Motor neuron (in vitro differentiated cells): ENCODE measurements around the gene RASSF8. TPM values are rescaled to one million over a fixed set of nuclear protein-coding genes. Genes with fewer than 3 reads are reported as not detected.

Experiments
- ATAC-seq, 8 experiments: fragments of 200-7000 bp; cut with Tn5 transposase; replicated peaks in 6 of 8; 2 replicates each; pipeline ENCODE4 v1.8.0; 2021; ENCODE audit warnings: mild to moderate bottlenecking in 8 of 8, moderate library complexity in 8 of 8
- H3K27ac ChIP-seq, 2 donors: fragments of 250-450 bp; sonication (Bioruptor Pico); 2 replicates each; pipeline ENCODE4 v1.9.0; 2021; ENCODE audit warnings: antibody characterized with exemption in 2 of 2, mild to moderate bottlenecking in 2 of 2, moderate library complexity in 1 of 2
- H3K4me1 ChIP-seq, 2 donors: fragments of 250-450 bp; sonication (Bioruptor Pico); replicated peaks in 1 of 2; 2 replicates each; pipeline ENCODE4 v1.6.1; 2021; ENCODE audit warnings: antibody characterized with exemption in 2 of 2, mild to moderate bottlenecking in 2 of 2, moderate library complexity in 1 of 2
- H3K4me3 ChIP-seq, 5 donors: fragments of 250-450 bp; sonication (Bioruptor Pico); 2 replicates each; pipeline ENCODE4 v1.9.0; 2021; ENCODE audit warnings: antibody characterized with exemption in 5 of 5, mild to moderate bottlenecking in 5 of 5, moderate library complexity in 4 of 5
- WGBS, 10 experiments: fragments of 450-650 bp; shearing (Covaris generic); methylation state at CpG; one replicate each; pipeline ENCODE4 v1.0.0; 2022; 5-methylcytosine and 5-hydroxymethylcytosine counted together
- in situ Hi-C, 9 experiments: fragments of 400-800 bp; cut with MboI; loops; one replicate each; pipeline ENCODE4 v1.15.0; 2021; ENCODE audit warnings: low sequenced_read_pairs in 9 of 9, low pct_unique_long_range_greater_than_20kb in 2 of 9; ENCODE audit not compliant: unreplicated experiment in 9 of 9
- total RNA-seq, 8 experiments: library from RNA; unstranded; fragments of 300-600 nt; gene quantifications; 2 replicates each; pipeline versions ENCODE4 v1.2.3 to v1.2.4, GENCODE V29; 2022

The RASSF8 gene, protein sequence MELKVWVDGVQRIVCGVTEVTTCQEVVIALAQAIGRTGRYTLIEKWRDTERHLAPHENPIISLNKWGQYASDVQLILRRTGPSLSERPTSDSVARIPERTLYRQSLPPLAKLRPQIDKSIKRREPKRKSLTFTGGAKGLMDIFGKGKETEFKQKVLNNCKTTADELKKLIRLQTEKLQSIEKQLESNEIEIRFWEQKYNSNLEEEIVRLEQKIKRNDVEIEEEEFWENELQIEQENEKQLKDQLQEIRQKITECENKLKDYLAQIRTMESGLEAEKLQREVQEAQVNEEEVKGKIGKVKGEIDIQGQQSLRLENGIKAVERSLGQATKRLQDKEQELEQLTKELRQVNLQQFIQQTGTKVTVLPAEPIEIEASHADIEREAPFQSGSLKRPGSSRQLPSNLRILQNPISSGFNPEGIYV
- 10 to 100 TPM; 17.3 to 91.7 (median 37.2) TPM for total RNA-seq

DNA sequence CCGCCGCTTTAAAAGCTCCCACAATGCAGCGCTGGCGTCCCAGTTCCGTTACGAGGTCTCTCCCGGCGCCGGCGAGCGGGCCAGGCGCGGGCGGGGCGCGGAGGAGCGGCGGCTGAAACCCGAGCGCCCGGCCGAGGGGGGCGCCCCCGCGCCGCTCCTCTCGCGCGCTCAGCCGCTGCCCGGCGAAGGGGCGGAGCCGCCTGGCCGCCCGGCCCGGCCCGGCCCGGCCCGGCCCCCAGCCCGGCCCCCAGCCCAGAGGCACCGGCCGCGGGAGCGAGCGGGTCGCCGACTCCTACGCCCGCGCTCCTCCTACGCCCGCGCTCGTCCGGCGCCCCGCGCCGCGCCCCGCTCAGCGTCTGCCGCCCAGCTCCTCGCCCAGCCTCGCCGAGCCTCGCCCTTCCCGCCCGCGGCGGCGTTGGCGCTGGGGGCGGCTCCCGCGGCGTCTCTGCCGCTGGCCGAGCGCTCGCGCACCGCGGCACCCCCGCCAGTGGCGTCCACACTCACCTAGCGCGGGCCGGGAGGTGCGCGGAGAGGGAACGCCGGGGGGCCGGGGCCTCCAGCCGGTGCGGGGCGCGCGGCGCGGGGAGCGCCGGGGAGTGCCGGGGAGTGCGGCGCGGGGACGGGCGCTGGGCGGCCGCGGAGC lies at the start of gene RASSF8:
Gene RASSF8 (plus strand): TSS at position 255 of the 643 bp plus-strand sequence. CDS start 96,662 bp downstream, outside the sequence.
- Histone ChIP-seq H3K4me3 (peak within 1 kb of the TSS; percentile 65 to 90 (median 70)), H3K4me1 (peaks cover 10 to 13% of the 10 kb centered on the region in 2 donors), H3K27ac (peak within 1 kb of the TSS; percentile 76 to 93)
- no CpG with 5 or more reads among the region's 113 CpGs for WGBS, 10 experiments
- ATAC-seq: peak; percentile 74 to 91 (median 87)
- in situ Hi-C loops: no loop called here

DNA sequence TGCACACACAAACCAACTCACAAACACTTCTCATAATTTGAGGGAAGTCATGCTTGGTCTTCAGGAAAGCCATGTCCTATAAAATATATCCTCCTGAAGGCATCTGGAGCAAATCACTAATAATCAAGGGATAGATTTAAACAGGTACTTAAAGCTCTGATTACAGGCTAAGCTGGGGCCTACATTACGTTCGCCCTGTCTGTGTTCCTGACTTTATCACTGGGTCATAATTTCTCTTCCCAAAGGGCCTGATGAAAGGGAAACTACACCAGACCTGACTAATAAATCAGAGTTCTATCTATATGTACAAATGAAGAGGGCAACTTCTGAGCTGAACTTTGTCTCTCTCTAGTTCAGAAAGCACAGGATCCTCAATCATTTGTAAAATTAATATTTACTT lies 43.9 kb upstream of the RASSF8 start:
- Histone ChIP-seq H3K27ac (no peak overlapping the region), H3K4me1 (peaks cover 0 to 7% of the 10 kb centered on the region in 2 donors), H3K4me3 (no peak overlapping the region)
- peak in 1 of 8 experiments; percentile 61 for ATAC-seq
- in situ Hi-C loops: no loop called here
- WGBS, 10 experiments: 36 to 94% (median 60%) methylated on average over 1 to 2 of the region's 2 CpGs; no CpG with 5 or more reads in 4 of the 10 experiments

DNA sequence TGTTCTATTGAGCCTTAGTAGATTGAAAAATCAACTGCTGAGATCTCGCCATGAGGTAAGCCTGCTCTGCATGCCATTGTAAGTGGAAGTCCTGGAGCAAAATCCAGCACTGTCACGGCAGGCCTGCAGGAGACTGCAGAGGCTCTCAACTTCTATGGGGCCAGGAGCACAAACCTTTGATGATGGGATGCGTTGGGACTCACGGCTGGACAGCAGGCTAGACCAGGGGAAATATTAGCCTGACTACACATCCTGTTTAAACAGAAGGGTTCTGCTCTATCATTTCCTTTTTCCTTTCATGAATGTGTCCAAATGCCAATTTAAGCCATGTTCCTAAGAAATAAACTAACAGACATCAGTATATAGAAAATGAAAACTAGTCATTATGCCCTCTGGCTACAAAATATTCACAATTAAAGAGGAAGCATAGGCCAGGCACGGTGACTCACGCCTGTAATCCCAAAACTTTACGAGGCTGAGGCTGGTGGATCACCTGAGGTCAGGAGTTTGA lies 33.9 kb upstream of the RASSF8 start:
- WGBS, 10 experiments: 53 to 95% (median 83%) methylated on average over 2 to 4 of the region's 7 CpGs; no CpG with 5 or more reads in 2 of the 10 experiments
- Histone ChIP-seq H3K4me1 (no peaks in the 10 kb centered on the region), H3K27ac (no peak overlapping the region), H3K4me3 (no peak overlapping the region)
- in situ Hi-C loops: no loop called here
- no peak for ATAC-seq

DNA sequence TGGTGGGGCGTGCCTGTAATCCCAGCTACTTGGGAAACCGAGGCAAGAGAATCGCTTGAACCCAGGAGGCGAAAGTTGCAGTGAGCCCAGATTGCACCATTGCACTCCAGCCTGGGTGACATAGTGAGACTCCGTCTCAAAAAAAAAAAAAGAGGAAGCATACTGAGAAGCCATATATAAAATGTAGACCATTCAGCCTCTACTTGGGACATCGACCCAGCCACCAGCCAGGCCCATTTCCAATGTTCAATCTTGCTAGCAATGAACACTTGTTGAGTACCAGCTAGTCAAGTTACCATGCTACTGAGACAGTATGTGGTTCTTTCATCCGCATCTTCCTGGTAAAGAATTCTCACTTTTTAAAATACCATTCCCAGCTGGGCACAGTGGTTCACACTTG lies 33.4 kb upstream of the RASSF8 start:
- no peak overlapping the region for H3K27ac ChIP-seq
- H3K4me3 ChIP-seq: no peak overlapping the region
- no peaks in the 10 kb centered on the region for H3K4me1 ChIP-seq
- in situ Hi-C loops: no loop called here
- ATAC-seq: no peak
- WGBS, 10 experiments: 66 to 100% (median 93%) methylated on average over 1 to 5 of the region's 7 CpGs; no CpG with 5 or more reads in 3 of the 10 experiments

DNA sequence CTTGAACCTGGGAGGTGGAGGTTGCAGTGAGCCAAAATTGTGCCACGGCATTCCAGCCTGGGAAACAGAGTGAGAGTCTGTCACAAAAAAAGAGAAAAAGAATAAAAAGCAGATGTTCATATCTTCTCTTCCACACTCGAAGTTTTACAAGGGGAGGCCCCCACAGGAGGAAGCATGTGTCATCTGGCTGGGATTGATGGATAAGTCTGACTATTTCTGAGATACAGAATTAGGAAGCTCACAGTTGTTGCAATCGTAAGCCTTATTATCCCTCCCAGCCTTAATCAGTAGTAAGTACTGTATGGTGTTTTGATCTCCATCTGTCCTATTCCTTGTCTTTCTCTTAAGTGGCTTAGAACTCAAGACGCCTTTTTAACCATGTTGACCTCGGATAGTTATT lies 31.9 kb upstream of the RASSF8 start:
- Histone ChIP-seq H3K4me1 (no peaks in the 10 kb centered on the region), H3K4me3 (no peak overlapping the region), H3K27ac (no peak overlapping the region)
- in situ Hi-C loops: no loop called here
- WGBS, 10 experiments: 8 to 100% (median 77%) methylated on average over 1 to 5 of the region's 5 CpGs
- no peak for ATAC-seq

DNA sequence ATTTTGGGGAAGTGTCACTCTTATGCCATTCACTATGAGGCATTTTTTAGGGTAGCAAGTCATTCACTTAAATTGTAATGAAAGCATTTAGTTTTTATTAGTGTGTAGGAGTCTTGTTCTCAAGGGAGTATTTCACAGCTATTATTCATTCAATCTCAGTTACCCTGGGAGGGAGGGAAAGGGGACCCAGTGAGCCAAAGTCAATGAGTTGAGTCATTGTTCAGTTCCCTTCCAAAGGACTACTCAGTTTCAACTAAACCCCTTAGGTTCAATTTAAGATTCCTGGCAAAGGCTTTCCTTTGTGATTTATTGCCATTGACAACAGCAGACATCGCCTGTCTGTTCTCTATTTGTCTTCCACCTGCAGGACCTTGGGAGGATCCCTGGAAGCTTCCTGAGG lies 29.3 kb upstream of the RASSF8 start:
- Histone ChIP-seq H3K4me1 (no peaks in the 10 kb centered on the region), H3K27ac (no peak overlapping the region), H3K4me3 (no peak overlapping the region)
- in situ Hi-C loops: no loop called here
- peak in 1 of 8 experiments; percentile 27 for ATAC-seq
- 38 to 100% (median 75%) methylated on average over 1 of the region's 1 CpG; no CpG with 5 or more reads in 3 of the 10 experiments for WGBS, 10 experiments

DNA sequence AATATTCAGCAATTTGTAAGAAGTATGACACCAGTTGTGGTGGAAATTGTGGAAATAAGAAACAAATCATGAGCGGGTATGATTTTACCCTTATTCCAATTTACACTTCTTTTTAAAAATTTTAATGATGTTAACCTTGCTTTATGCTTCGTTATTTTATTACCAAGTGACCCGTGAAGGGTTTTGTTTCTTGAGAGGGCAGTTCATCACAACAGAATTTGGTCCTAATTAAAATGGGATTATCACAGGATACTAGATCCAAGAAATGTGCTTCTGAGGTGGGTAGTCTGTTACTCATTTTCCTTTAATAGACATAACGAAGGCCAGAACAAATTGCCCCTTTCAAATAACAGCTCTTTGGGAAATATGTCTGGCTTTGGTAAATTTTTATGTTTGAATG lies 25.5 kb upstream of the RASSF8 start:
- ATAC-seq: no peak
- Histone ChIP-seq H3K4me1 (peaks cover 0 to 4% of the 10 kb centered on the region in 2 donors), H3K27ac (no peak overlapping the region), H3K4me3 (no peak overlapping the region)
- in situ Hi-C loops: no loop called here
- 41 to 100% (median 79%) methylated on average over 2 to 4 of the region's 4 CpGs; no CpG with 5 or more reads in 1 of the 10 experiments for WGBS, 10 experiments

DNA sequence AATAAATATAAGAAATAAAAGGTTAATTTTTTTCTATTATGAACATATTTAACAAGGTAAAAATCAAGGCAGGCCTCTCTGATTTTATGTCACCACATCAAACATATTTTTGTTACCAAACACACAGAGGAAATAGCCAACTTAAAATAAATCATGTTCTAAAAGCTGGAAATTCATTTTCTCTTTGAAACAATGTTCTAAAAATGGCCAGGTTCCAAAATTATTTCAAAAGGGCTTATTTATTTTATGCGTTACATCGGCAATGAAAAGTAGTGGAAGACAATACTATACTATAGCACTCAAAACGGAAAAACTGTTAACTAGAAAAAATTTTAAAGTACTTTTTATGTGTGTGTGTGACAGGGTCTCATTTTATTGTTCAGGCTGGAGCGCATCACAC lies 24.0 kb upstream of the RASSF8 start:
- H3K4me3 ChIP-seq: no peak overlapping the region
- WGBS, 10 experiments: 55 to 100% (median 95%) methylated on average over 2 to 4 of the region's 4 CpGs
- no peak for ATAC-seq

DNA sequence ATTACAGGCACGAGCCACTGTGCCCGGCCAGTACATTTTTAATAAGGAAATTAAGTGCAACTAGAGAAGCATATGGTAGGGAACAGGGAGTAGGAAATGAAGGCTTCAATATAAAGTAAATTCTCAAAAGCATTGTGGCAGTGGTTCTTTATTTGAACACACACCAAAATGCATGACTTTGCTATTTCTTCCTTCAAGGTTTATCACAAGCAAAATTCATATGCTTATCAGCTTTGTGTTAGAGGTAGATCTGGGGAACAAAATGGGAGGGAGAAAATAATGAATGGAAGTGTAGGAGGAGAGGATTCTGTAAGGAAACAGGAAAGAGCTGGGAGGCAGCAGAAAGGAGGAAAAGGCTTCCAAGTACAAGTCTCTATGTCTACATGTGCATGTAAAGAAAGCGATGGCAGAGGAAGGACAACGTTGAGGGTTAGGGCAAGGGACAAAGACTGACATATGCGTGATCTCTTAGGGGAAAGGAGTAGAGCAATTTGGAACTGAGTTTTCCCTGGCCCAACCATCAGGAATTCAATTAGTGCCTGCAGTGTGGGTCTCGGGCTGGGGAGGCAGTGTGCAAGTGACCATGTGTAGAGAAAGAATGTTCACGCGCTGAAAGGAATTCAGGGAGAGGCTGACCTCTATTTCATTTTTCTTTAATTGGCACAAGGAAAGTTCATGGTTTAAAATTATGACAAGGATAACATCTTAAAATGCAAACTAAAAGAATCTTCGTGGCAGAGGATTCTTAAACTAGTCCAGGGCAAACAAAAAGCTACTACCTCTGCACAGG lies 22.9 kb upstream of the RASSF8 start:
- H3K27ac ChIP-seq: no peak overlapping the region
- WGBS, 10 experiments: 73 to 92% (median 88%) methylated on average over 5 to 9 of the region's 9 CpGs; no CpG with 5 or more reads in 2 of the 10 experiments
- no peak for ATAC-seq
- peaks cover 0 to 4% of the 10 kb centered on the region in 2 donors for H3K4me1 ChIP-seq
- H3K4me3 ChIP-seq: no peak overlapping the region
- in situ Hi-C loops: no loop called here

More for the DNA sequence above, 24.0 kb upstream of the RASSF8 start:
- Histone ChIP-seq H3K27ac (no peak overlapping the region), H3K4me1 (peaks cover 0 to 4% of the 10 kb centered on the region in 2 donors)
- in situ Hi-C loops: no loop called here

DNA sequence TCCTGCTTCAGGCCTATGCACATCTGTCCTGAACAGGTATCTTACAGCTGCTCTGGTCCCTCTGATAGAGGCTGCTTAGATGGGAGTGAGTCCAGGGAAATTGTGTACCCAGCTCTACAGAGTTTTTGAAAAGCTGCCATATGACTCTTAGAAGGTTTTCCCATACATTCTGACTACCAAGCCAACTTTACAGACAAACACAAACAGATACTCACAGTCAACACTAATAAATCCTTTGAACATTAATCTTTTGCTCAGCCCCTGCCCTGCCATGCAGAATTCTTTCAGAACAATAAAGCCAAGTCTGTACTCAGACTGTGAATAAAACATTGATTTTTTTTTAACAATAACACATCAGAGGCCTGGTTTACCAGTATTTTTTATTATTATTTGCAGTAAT lies 21.4 kb upstream of the RASSF8 start:
- peak in 2 of 8 experiments; percentile 33 to 77 for ATAC-seq
- Histone ChIP-seq H3K4me3 (no peak overlapping the region), H3K27ac (no peak overlapping the region), H3K4me1 (peaks cover 0 to 4% of the 10 kb centered on the region in 2 donors)
- in situ Hi-C loops: no loop called here

DNA sequence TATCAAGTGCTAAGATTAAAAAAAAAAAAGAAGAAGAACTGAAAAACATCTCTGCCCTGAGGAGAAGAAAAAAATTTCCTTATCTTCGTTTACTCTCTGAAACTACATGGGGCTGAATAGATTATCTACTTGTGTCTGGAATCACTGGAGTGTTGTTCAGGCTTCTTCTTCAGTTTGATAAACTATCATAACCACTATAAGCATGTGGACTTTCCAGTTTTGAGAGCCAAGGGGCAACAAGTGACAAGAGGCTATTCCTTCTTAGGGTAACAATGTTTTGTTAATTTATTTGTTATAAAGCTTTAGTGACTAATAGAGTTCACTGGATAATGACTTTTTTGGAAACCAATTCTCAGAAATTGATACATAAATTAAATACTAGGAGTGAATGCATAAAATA lies 19.9 kb upstream of the RASSF8 start:
- WGBS, 10 experiments: 38 to 100% (median 73%) methylated on average over 1 of the region's 1 CpG
- Histone ChIP-seq H3K4me1 (peaks cover 0 to 4% of the 10 kb centered on the region in 2 donors), H3K4me3 (no peak overlapping the region), H3K27ac (no peak overlapping the region)
- ATAC-seq: no peak
- in situ Hi-C loops: no loop called here

DNA sequence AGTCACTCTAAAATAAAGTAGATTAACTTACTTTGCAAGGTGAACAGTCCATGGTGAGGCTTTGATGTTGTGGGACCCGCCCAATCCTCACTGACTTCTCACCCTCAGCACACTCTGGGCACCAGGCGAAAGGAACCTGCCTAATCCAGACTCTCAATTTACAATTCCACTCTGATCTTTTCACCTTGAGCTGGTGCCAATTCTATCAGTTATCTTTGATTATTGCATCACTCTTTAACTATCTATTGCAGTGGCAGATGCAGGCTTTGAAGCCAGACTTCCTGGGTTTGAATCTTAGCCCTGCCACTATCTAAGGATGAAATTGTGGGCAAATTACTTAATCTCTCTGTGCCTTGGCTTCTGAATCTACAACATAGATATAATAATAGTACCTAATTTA lies 18.9 kb upstream of the RASSF8 start:
- no peak overlapping the region for H3K27ac ChIP-seq
- H3K4me3 ChIP-seq: no peak overlapping the region
- WGBS, 10 experiments: 90 to 100% (median 100%) methylated on average over 1 to 2 of the region's 2 CpGs; no CpG with 5 or more reads in 3 of the 10 experiments
- ATAC-seq: no peak
- in situ Hi-C loops: no loop called here
- peaks cover 0 to 4% of the 10 kb centered on the region in 2 donors for H3K4me1 ChIP-seq

DNA sequence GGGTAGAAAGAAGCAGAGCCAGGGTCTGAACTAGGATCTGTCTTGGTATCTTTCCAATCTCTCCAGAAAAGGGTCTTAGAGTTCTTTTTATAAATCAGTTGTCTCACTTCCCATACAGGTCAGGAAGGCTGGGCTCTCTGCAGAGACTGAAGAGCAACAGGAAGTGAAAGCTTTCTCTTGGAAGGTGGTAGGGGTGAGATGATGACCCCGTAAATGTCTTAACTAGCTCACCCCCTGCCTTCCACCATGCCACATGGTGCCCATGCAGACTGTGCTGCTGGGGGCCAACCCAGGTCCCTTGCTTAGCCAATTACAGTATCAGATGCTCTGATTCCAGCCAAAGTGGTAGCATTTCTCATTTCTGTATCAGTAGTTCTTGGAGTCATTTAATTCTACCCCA lies 17.6 kb upstream of the RASSF8 start:
- in situ Hi-C loops: no loop called here
- Histone ChIP-seq H3K4me3 (no peak overlapping the region), H3K27ac (no peak overlapping the region), H3K4me1 (peaks cover 0 to 4% of the 10 kb centered on the region in 2 donors)
- 83 to 100% (median 100%) methylated on average over 1 of the region's 1 CpG; no CpG with 5 or more reads in 6 of the 10 experiments for WGBS, 10 experiments
- no peak for ATAC-seq
